ENCODE results near the gene HIP1.
"Not testable (repeated sequence)": the region's sequence is repeated elsewhere in the genome, so short reads cannot be mapped to it uniquely, and the experiment has no call there.

HIP1 gene

DNA sequence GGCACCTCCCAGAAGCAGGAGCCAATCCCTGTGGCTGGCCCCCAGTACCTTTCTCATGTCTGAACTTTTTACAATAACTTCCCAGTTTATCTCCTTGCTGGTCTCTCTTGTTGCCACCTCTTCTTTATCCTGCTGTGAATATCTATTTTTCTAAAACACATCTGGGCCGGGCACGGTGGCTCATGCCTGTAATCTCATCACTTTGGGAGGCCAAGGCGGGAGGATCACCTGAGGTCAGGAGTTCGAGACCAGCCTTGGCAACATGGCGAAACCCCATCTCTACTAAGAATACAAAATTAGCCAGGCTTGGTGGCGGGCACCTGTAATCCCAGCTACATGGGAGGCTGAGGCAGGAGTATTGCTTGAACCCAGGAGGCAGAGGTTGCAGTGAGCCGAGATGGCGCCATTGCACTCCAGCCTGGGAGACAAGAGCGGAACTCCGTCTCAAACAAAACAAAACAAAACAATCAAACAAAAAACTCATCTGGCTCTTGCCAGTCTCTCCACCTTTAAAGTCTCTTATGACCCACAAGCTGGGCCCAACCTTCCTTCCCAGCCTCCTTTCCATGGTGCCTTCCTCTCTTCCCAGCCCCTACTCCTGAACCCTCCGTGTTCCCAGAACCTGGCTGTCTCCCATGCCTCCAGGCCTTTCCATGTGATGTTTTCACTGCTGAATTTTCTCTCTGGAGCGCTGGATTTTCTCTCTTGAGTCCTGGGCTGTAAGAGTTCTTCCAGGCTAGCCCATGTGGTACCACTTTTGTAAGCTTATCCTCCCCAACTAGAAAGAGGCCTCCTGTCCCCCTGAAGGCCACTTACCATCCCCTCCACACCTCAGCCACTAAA lies 51.3 kb downstream of the HIP1 start:
- DNase-seq: peak in 6 of 56 donors; percentile 16 to 45 (median 23)

DNA sequence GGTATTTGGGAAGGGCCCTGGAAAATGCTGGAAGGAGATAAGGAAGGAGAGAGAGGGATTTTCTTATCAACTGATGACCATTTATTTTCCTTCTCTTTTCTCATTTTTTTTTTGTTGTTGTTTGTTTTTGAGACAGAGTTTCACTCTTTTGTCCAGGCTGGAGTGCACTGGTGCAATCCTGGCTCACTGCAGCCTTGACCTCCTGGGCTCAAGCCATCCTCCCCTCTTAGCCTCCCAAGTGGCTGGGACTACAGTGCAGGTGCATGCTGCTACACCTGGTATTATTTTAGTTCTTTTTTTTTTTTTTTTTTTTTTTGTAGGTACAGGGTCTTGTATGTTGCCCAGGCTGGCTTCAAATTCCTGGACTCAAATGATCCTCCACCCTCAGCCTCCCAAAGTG lies 52.2 kb downstream of the HIP1 start:
- DNase-seq: no peak

DNA sequence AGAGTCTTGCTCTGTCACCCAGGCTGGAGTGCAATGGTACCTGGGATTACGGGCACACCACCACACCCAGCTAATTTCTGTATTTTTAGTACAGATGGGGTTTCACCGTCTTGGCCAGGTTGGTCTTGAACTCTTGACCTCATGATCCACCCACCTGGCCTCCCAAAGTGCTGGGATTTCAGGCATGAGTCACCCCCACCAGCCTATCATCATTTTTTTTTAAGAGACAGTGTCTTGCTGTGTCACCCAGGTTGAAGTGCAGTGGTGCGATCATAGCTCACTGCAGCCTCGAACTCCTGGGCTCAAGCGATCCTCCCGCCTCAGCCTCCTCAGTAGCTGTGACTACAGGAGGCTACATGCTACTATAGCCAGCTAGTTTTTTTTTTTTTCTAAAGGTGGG lies 56.7 kb downstream of the HIP1 start:
- DNase-seq: not testable (repeated sequence)

DNA sequence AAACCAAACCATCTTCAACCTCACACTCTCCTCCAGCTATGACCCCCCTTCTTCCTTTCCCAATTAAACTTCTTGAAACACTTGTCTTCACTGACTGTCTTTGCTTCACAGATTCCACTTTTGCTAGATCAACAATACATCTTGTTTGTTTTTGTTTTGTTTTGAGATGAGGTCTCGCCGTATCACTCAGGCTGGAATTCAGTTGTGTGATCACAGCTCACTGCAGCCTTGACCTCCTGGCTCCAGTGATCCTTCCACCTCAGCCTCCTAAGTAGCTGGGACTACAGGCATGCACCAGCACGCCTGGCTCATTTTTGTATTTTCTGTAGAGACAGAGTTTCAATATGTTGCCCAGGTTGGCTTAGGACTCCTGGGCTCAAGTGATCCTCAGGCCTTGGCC lies 59.7 kb downstream of the HIP1 start:
- DNase-seq: no peak

DNA sequence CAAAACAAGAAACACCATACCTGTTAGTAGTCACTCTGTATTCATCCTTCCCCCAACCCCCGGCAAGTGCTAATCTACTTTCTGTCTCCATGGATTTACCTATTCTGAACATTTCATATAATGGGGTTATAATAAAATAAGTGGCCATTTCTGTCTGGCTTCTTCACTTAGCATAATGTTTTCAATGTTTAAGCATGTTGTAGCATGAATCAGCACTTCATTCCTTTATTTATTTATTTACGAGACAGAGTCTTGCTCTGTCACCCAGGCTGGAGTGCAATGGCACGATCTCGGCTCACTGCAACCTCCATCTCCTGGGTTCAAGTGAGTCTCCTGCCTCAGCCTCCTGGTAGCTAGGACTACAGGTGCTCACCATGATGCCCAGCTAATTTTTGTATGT lies 69.2 kb downstream of the HIP1 start:
- no peak for DNase-seq

DNA sequence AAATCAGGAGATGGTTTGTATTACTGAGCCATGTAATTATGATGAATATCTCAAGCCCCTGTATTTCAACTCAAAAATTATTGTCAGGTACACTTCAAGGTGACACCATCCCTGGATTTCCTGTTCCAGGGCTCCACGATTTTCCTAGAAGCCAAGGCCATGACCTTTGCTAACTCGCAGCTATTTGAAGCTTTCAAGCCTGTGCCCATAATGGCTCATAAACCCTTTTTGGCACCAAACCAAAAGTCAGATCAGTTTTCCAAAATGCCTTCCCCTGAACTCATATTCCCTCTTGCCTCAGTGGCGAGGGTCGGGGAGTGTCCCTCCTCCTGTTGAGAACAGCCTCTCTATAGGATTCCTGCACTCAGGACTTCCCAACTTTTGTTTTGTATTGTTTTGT lies 70.8 kb downstream of the HIP1 start:
- DNase-seq: no peak

DNA sequence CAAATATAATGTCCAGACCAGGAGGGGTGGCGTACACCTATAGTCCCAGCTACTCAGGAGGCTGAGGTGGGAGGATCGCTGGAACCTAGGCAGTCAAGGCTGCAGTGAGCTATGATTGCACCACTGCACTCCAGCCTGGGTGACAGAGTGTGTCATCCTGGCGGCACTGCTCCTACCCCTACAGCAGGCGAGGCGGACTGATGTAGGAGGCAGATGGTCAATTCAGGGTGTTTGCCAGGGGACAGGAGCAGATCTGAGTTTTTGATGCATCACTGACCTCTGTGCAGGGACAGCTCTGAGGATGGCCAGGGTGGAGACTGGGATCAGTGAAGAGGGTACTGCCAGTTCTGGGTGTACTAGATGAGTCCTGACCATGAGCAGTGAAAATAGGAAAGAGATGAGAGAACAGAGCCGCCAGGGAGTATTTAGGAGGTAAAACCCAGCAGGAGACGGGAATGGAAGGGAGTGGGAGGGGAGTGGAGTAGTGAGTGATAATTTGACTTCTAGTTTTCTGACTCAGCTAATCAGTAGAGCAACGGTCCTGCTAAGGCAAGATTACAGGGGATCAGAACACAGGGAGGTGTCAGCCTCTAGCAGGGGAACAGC lies 75.3 kb downstream of the HIP1 start:
- DNase-seq: peak in 9 of 56 donors; percentile 5 to 49 (median 20)

DNA sequence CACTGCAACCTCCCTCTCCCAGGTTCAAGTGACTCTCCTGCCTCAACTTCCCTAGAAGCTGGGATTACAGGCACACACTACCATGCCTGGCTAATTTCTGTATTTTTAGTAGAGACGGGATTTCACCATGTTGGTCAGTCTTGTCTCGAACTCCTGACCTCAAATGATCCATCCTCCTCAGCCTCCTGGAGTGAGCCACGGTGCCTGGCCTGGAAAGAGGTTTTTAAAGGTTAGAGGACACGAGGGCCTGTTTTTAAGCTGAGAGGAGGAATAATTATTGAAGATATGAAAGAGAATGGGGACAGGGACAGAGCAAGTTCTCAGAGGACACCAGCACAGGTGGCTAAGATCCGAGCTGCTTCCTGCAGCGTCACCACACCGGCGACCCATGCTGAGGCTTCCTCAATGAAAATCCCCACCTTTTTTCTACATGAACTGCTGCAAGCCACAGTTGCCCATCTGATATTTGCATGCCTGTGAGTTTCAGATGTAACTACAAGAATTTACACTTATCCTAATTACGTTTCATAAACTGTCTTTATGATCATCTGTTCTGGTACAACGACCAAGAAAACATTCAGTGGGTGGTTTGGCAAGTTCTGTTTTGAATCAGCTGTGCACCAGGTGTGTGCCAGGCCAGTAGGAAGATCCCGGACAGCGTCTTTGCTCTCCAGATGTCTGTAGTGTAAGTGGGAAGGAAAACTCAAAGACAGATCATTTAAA lies 76.0 kb downstream of the HIP1 start:
- no peak for DNase-seq

DNA sequence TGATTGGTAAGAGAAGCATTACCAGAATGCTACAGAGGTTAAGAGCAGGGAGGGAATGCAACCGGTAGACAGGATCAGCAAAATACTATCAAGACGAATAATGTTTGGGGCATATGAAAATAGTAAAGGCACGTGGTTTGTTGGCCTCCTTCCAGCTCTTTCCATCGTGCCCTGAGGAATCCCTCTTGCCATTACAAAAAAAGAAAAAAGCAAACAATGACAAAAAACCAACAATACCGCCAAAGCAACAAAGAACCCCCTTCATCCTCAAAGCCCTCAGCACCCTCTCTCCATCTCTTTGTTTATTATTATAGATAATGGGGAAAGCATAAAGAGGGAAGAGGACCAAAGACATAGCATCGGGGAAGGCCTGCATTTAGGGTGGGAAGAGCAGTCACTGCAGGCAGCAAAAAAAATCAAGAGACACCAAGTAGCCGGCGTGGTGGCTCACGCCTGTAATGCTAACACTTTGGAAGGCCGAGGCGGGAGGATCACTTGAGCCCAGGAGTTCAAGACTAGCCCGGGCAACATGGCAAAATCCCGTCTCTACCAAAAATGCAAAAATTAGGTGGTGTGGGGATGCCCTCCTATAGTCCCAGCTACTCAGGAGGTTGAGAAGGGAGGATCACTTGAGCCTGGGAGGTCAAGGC lies 78.0 kb downstream of the HIP1 start:
- peak in 24 of 56 donors; percentile 11 to 76 (median 30) for DNase-seq

DNA sequence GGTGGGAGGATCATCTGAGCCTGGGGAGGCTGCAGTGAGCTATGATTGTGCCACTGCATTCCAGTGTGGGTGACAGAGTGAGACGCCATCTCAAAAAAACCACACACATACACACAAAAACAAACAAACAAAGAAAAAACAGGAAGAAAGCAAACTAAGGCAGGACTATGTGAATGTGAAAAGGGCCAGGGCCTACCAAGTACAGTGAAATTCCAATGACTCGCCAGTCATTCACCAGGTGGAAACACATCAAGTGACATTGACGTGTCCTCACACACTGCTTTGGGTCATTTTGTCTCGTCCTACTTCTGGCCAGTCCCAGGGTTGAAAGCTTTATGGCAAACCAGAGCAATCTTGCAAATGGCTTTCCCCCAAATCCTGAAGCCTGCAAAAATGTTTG lies 79.9 kb downstream of the HIP1 start:
- DNase-seq: no peak

DNA sequence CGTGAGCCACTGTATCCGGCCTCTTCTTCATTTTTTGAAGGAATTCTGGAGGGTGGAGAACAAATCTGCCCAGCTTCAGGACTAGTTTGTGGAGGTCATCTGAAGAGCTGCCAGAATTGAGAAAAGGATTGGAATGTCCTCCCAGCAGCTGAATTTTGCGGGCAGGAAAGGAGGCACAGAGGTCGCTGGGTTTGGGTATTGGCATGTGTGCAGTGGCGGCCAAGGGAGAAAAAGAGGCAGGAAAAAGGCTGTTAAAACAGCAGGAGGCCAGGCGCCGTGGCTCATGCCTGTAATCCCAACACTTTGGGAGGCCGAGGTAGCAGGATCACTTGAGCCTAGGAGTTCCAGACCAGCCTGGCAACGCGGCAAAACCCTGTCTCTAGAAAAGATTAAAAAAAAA lies 80.4 kb downstream of the HIP1 start:
- no peak for DNase-seq

DNA sequence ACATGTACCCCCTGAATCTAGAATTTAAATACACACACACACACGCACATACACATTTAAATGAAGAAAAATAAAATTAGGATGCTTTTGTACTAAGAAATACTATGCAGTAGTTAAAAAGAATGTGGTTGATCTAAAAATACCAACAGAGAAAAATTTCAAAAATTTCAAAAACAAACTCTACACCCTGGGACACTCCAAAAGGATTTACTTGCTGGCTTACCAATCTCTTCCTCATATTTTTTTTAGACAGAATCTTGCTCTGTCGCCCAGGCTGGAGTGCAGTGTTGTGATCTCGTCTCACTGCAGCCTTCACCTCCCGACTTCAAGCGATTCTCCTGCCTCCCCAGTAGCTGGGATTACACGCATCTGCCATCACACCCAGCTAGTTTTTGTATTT lies 80.9 kb downstream of the HIP1 start:
- no peak for DNase-seq

DNA sequence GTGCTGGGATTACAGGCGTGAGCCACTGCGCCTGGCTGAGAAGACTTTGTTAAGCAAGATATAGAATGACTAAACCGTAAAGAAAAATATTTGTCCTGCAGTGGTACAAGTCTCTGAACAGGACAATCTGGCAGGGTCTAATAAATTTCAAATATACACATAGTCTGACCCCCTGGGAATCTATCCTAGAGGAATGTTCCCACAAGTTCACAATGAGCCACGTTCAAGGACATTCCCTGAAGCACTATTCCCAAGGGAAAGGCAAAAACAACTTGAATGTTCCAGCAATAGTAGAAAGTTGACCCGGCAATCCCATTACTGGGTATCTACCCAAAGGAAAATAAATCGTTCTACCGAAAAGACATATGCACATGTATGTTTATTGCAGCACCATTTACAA lies 82.0 kb downstream of the HIP1 start:
- DNase-seq: no peak

DNA sequence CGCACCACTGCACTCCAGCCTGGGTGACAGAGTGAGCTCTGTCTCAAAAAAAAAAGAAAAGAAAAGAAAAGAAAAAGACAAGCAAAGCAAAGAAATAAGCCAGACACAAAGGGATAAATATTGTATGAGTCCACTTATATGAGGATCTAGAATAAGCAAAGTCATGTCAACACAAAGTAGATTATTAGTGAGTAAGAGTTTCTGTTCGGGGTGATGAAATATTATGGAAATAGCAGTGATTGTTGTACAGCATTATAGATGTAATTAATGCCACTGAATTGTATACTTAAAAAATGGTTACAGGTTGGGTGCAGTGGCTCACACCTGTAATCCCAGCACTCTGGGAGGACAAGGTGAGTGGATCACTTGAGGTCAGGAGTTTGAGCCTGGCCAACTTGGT lies 83.2 kb downstream of the HIP1 start:
- no peak for DNase-seq

DNA sequence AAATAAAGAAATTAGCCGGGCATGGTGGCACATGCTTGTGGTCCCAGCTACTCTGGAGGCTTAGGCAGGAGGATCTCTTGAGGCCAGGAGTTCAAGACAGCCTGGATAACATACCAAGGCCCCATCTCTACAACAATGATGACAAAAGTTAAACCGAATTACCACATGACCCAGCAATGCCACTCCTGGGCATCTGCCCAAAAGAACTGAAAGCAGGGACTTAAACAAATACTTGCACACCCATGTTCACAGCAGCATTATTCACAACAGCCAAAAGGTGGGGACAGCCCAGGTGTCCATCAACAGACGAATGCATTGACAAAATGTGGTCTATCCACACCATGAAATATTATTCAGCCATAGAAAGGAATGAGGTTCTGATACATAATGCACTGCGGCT lies 83.9 kb downstream of the HIP1 start:
- no peak for DNase-seq

DNA sequence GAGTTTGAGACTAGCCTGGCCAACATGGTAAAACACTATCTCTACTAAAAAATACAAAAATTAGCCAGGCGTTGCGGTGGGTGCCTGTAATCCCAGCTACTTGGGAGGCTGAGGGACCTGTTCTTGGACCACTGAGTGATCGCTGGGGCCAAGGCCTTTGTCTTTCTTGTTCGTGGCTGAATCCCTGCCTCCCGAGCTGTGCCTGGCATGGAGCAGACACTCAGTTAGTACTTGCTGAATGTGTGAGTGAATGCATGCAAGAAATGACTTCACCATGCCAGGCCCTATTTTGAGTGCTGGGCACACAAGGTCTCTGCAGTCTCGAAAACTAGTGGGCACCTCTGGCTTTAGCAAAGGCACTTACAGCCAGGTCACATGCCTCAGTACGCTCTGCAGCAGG lies 85.1 kb downstream of the HIP1 start:
- no peak for DNase-seq

DNA sequence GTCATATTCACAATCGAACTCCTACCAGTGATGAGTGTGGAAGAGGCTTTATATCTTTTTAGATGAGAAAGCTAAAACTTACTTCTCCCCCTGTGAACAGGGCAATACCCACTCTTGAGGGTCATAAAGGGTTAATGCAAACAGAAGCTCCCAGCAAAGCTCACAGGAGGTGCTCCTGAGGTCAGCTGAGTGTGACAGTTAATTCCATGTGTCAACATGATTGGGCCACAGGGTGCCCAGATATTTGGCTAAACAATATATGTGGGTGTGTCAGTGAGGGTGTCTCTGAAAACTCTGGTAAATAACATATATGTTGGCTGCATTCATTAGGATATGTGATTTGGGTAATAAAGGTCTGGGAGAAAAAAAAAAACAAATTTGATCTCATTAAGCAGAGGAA lies 86.0 kb downstream of the HIP1 start:
- no peak for DNase-seq

DNA sequence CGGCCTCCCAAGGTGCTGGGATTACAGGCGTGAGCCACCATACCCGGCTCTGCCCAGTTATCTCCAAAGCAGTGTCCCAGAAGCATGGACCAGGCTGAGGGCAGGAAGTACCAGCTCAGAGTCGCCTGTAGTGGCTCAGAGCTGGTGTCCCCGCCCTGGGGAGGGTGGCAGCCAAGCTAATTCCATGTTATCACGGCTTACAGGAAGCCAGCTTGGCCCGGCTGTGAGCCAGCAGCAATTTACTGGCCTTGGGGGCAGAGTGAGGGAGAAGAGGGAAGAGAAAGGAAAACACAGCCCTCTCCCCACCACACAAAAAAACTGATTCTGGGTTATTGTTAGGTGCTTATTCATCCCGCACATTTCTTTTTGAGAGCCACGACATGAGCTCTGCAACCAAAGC lies 88.1 kb downstream of the HIP1 start:
- no peak for DNase-seq

DNA sequence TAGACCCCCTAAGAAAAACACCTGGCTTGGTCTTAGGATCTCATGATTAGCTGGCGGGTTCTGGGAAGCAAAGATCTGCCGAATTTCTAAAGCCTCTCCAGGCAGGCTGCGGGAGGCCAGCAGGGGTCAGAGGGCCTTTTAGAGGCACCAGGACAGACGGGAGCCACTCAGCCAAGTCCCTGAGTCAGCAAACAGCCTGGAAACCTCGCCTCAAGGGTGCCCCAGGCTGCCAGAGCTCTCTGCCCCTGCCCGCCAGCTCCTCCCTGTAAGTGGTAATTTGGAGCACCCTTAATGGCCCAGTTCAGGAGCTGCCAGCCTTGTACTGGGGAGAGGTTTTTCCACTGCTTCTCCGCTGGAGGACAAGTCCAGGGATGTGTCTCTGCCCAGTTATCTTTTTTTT lies 88.7 kb downstream of the HIP1 start:
- peak in 7 of 56 donors; percentile 4 to 27 (median 11) for DNase-seq

DNA sequence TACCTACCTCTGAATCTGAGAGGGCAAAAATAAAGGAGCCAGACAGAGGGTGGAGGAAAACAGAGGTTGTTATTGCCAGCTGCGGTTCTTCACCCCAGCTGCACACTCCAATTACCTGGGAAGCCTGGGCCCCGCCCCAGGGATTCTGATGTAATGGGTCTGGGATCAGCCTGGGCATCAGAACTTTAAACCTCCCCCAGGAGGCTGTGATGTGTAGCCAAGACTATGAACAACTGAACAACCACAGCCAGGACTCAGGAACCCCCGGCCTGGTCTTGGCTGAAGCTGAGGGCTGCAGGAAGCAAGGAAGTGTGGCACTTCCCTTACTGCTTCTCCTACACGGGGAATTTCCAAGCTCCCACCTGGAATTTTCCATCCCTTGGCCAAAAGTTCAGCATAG lies 89.3 kb downstream of the HIP1 start:
- DNase-seq: no peak

DNA sequence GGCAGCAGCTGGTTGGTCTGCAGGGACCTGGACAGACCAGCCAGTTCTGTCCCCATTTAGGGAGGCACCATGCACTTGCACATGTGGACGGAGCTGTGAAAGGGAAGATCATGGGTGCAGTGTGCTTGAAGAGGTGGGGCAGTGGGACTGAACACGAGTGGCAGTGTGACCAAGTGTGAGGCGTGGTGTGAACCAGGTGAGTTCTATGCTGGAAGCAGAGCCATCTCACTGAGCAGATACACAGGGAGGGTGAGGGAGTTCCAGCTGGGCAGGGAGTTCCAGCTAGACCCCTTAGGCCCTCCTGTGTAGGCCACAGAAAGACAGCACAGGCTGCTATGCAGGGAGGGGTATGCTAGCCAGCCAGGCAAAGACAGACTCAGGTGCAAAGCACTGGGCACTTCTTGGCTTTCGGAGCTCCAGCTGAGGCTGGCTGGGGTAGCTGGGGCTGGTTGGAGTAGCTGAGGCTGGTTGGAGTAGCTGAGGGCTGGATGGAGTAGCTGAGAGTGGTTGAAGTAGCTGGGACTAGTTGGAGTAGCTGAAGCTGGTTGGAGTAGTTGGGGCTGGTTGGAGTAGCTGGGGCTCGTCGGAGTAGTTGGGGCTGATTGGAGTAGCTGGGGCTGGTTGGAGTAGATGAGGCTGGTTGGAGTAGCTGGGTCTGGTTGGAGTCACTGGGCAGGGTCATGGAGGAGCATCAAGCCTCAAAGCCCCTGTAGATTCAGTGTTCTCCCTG lies 90.9 kb downstream of the HIP1 start:
- DNase-seq: no peak

Data from amygdala (tissue), 56 donors.